Measurements from ENCODE around the gene TIMM29. TPM values are rescaled to one million over a fixed set of nuclear protein-coding genes. Genes with fewer than 3 reads are reported as not detected.

TIMM29 gene
- total and polyA plus RNA-seq, 2 of the 13 experiments (the other 11 are each of a cell fraction or from before 2014, with no cell fraction given), result 7.1 to 33.8 TPM

- POLR2A ChIA-PET, result interaction anchor here (1.2 kb wide), 1 partner anchor 9 kb away, joined by 5 read pairs; no protein-coding TSS in a partner anchor
- Histone ChIP-seq H3K4me2 (ENCODE audit: low read depth, low read length) (no peak overlapping the region), H3K4me3 (replicated peaks in 1 of 3; ENCODE audit: insufficient read depth in 1 of 3, low read depth in 2 of 3, low read length in 3 of 3) (no peak overlapping the region), H3K9me3 (ENCODE audit: low read length) (no peaks in the 10 kb centered on the region), H3K27ac (ENCODE audit: extremely low read length, insufficient read depth, low read length) (no peak overlapping the region), H3K4me1 (ENCODE audit: insufficient read depth, low read length) (peaks cover 51% of the 10 kb centered on the region), H2AFZ (ENCODE audit: low read length) (no peak overlapping the region), H4K20me1 (ENCODE audit: insufficient read depth, low read length) (peaks cover 2% of the 10 kb centered on the region; the same call in 1 of the 2 replicates), H3K27me3 (ENCODE audit: control insufficient read depth in 1 of 2, insufficient read depth in 2 of 2, low read length in 2 of 2) (no peaks in the 10 kb centered on the region), H3K9ac (ENCODE audit: insufficient read depth, low read depth, low read length) (no peak overlapping the region), H3K79me2 (ENCODE audit: insufficient read depth, low read length) (peaks cover 65% of the 10 kb centered on the region), H3K36me3 (replicated peaks in 1 of 2; ENCODE audit: control insufficient read depth in 1 of 2, insufficient read depth in 2 of 2, low read length in 2 of 2) (peaks cover 4 to 6% of the 10 kb centered on the region in 2 experiments; a peak in 3 of 5 replicates)
- no peak for TF ChIP-seq PHF20 (CRISPR knock-in tag; IDR thresholded peaks at IDR 0.05)
- no peak for TF ChIP-seq ZBTB20 (CRISPR knock-in tag; IDR thresholded peaks at IDR 0.05; ENCODE audit: borderline replicate concordance, low read depth)
- TF ChIP-seq ZNF839 (CRISPR knock-in tag; IDR thresholded peaks at IDR 0.05; ENCODE audit: borderline replicate concordance), result no peak
- TF ChIP-seq MBNL3 (CRISPR knock-in tag; conservative IDR thresholded peaks at IDR 0.05), result no peak
- WGBS (ENCODE audit: low lambda C conversion rate), result 93% methylated on average over 4 of the region's 9 CpGs
- DNase-seq (ENCODE audit: low spot score) (no peak), FAIRE-seq (no peak), ATAC-seq (no peak)
- no TSS peak for BruUV-seq (replicated peaks)
- in situ Hi-C loops (cut with HindIII; ENCODE audit: extremely low pct_ligation_motif_present, low pct_unique_long_range_greater_than_20kb), result no loop called here
- intact Hi-C loops (cut with micrococcal nuclease; ENCODE audit: unreplicated experiment), result no loop called here
- CTCF ChIA-PET (ENCODE audit: low intra/inter-chr PET ratio, low total read pairs), result no interaction called here
Observed at GRCh38 chr19:10882108-10882457, 46.5 kb upstream of the TIMM29 start.

GRCh38 chr19:10884274-10884673 lies 44.3 kb upstream of the TIMM29 start:
- no peaks in the 10 kb centered on the region for H3K9me3 ChIP-seq (ENCODE audit: low read length)
- ChIA-PET POLR2A (no interaction called here), CTCF (ENCODE audit: low intra/inter-chr PET ratio, low total read pairs) (no interaction called here)
- peaks cover 4 to 6% of the 10 kb centered on the region in 2 experiments; a peak in 3 of 5 replicates for H3K36me3 ChIP-seq (replicated peaks in 1 of 2; ENCODE audit: control insufficient read depth in 1 of 2, insufficient read depth in 2 of 2, low read length in 2 of 2)
- H3K9ac ChIP-seq (ENCODE audit: insufficient read depth, low read depth, low read length), result no peak overlapping the region
- H4K20me1 ChIP-seq (ENCODE audit: insufficient read depth, low read length), result peaks cover 5% of the 10 kb centered on the region; the same call in 1 of the 2 replicates
- no peak overlapping the region for H3K27ac ChIP-seq (ENCODE audit: extremely low read length, insufficient read depth, low read length)
- WGBS (ENCODE audit: low lambda C conversion rate), result 94% methylated on average over 2 of the region's 2 CpGs
- FAIRE-seq, result no peak
- no peak for DNase-seq (ENCODE audit: low spot score)
- ATAC-seq, result no peak
- H3K4me1 ChIP-seq (ENCODE audit: insufficient read depth, low read length), result peaks cover 29% of the 10 kb centered on the region
- H3K79me2 ChIP-seq (ENCODE audit: insufficient read depth, low read length), result peaks cover 55% of the 10 kb centered on the region
- H3K27me3 ChIP-seq (ENCODE audit: control insufficient read depth in 1 of 2, insufficient read depth in 2 of 2, low read length in 2 of 2), result no peaks in the 10 kb centered on the region
- in situ Hi-C loops (cut with HindIII; ENCODE audit: extremely low pct_ligation_motif_present, low pct_unique_long_range_greater_than_20kb), result no loop called here
- no TSS peak for BruUV-seq (replicated peaks)
- no peak overlapping the region for H2AFZ ChIP-seq (ENCODE audit: low read length)
- H3K4me2 ChIP-seq (ENCODE audit: low read depth, low read length), result no peak overlapping the region
- intact Hi-C loops (cut with micrococcal nuclease; ENCODE audit: unreplicated experiment), result no loop called here
- H3K4me3 ChIP-seq (replicated peaks in 1 of 3; ENCODE audit: insufficient read depth in 1 of 3, low read depth in 2 of 3, low read length in 3 of 3), result no peak overlapping the region
- TF ChIP-seq PAF1 (CRISPR knock-in tag; IDR thresholded peaks at IDR 0.05), result no peak
- TF ChIP-seq HOXA7 (CRISPR knock-in tag; IDR thresholded peaks at IDR 0.05), result no peak
- TF ChIP-seq, protein P1, sequence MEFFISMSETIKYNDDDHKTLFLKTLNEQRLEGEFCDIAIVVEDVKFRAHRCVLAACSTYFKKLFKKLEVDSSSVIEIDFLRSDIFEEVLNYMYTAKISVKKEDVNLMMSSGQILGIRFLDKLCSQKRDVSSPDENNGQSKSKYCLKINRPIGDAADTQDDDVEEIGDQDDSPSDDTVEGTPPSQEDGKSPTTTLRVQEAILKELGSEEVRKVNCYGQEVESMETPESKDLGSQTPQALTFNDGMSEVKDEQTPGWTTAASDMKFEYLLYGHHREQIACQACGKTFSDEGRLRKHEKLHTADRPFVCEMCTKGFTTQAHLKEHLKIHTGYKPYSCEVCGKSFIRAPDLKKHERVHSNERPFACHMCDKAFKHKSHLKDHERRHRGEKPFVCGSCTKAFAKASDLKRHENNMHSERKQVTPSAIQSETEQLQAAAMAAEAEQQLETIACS (CRISPR knock-in tag; IDR thresholded peaks at IDR 0.05), result no peak
- TF ChIP-seq SRSF4 (IDR thresholded peaks at IDR 0.05; ENCODE audit: low read depth, low read length, poor library complexity, severe bottlenecking), result no peak
- TF ChIP-seq, protein P2, sequence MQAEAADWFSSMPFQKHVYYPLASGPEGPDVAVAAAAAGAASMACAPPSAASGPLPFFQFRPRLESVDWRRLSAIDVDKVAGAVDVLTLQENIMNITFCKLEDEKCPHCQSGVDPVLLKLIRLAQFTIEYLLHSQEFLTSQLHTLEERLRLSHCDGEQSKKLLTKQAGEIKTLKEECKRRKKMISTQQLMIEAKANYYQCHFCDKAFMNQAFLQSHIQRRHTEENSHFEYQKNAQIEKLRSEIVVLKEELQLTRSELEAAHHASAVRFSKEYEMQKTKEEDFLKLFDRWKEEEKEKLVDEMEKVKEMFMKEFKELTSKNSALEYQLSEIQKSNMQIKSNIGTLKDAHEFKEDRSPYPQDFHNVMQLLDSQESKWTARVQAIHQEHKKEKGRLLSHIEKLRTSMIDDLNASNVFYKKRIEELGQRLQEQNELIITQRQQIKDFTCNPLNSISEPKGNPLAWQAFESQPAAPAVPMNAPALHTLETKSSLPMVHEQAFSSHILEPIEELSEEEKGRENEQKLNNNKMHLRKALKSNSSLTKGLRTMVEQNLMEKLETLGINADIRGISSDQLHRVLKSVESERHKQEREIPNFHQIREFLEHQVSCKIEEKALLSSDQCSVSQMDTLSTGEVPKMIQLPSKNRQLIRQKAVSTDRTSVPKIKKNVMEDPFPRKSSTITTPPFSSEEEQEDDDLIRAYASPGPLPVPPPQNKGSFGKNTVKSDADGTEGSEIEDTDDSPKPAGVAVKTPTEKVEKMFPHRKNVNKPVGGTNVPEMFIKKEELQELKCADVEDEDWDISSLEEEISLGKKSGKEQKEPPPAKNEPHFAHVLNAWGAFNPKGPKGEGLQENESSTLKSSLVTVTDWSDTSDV (CRISPR knock-in tag; IDR thresholded peaks at IDR 0.05), result no peak
- TF ChIP-seq, protein P3, sequence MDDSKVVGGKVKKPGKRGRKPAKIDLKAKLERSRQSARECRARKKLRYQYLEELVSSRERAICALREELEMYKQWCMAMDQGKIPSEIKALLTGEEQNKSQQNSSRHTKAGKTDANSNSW (CRISPR knock-in tag; IDR thresholded peaks at IDR 0.05; ENCODE audit: borderline replicate concordance), result no peak
- TF ChIP-seq, protein P4, sequence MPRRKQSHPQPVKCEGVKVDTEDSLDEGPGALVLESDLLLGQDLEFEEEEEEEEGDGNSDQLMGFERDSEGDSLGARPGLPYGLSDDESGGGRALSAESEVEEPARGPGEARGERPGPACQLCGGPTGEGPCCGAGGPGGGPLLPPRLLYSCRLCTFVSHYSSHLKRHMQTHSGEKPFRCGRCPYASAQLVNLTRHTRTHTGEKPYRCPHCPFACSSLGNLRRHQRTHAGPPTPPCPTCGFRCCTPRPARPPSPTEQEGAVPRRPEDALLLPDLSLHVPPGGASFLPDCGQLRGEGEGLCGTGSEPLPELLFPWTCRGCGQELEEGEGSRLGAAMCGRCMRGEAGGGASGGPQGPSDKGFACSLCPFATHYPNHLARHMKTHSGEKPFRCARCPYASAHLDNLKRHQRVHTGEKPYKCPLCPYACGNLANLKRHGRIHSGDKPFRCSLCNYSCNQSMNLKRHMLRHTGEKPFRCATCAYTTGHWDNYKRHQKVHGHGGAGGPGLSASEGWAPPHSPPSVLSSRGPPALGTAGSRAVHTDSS (CRISPR knock-in tag; conservative IDR thresholded peaks at IDR 0.05), result no peak
- no peak for TF ChIP-seq SIX1 (CRISPR knock-in tag; IDR thresholded peaks at IDR 0.05; ENCODE audit: borderline replicate concordance)
- TF ChIP-seq PHB2 (IDR thresholded peaks at IDR 0.05; ENCODE audit: partially characterized antibody), result no peak

Measured in HepG2 (cell line).